GM23338 (cell line): Measurements from ENCODE around the gene RGS6. TPM values are rescaled to one million over a fixed set of nuclear protein-coding genes. Genes with fewer than 3 reads are reported as not detected.
A peak's percentile ranks its signal among the peaks of the same experiment; 100 is the strongest.

Experiments
- ATAC-seq: fragments of 200-7000 bp; cut with Tn5 transposase; 3 replicates; pipeline ENCODE4 v1.9.1; 2020
- DNase-seq: peaks from one replicate; pipeline ENCODE4 v3.0.0-alpha.2; 2015; ENCODE audit warnings: low spot score
- H2AFZ ChIP-seq: fragments of 200-600 bp; sonication (generic); 2 replicates; pipeline ENCODE4 v1.8.0; 2016; ENCODE audit warnings: antibody characterized with exemption, mild to moderate bottlenecking, moderate library complexity
- H3F3A ChIP-seq: fragments of 200-600 bp; sonication (generic); replicated peaks from 2 replicates; pipeline ENCODE4 v1.8.0; 2017; ENCODE audit warnings: antibody characterized with exemption, mixed run types, low read depth
- H3K27ac ChIP-seq: fragments of 200-600 bp; sonication (generic); 2 replicates; pipeline ENCODE4 v1.6.1; 2016; ENCODE audit warnings: low read depth
- H3K27me3 ChIP-seq: fragments of 200-600 bp; sonication (generic); 2 replicates; pipeline ENCODE4 v1.8.0; 2016; ENCODE audit warnings: mild to moderate bottlenecking, mixed run types, moderate library complexity; ENCODE audit not compliant: insufficient read depth
- H3K36me3 ChIP-seq: fragments of 200-600 bp; sonication (generic); 2 replicates; pipeline ENCODE4 v1.8.0; 2016; ENCODE audit warnings: mild to moderate bottlenecking; ENCODE audit not compliant: insufficient read depth
- H3K4me1 ChIP-seq: fragments of 200-600 bp; sonication (generic); 2 replicates; pipeline ENCODE4 v1.8.0; 2016; ENCODE audit warnings: mild to moderate bottlenecking, moderate library complexity; ENCODE audit not compliant: insufficient read depth
- H3K4me2 ChIP-seq: fragments of 200-600 bp; sonication (generic); 2 replicates; pipeline ENCODE4 v1.7.1; 2017; ENCODE audit warnings: mixed run types
- H3K4me3 ChIP-seq: fragments of 200-600 bp; sonication (generic); 2 replicates; pipeline ENCODE4 v1.6.1; 2016; ENCODE audit warnings: mixed run types
- H3K79me2 ChIP-seq: fragments of 200-600 bp; sonication (generic); replicated peaks from 2 replicates; pipeline ENCODE4 v1.8.0; 2017; ENCODE audit warnings: mild to moderate bottlenecking; ENCODE audit not compliant: insufficient read depth
- H3K9me2 ChIP-seq: fragments of 200-600 bp; sonication (generic); 2 replicates; pipeline ENCODE4 v1.8.0; 2017; ENCODE audit not compliant: insufficient read depth
- H4K20me1 ChIP-seq: fragments of 200-600 bp; sonication (generic); replicated peaks from 2 replicates; pipeline ENCODE4 v1.8.0; 2017; ENCODE audit warnings: mild to moderate bottlenecking; ENCODE audit not compliant: insufficient read depth
- H3K27ac Mint-ChIP-seq: 2 replicates; pipeline ENCODE4 v1.8.0; 2020; ENCODE audit warnings: inconsistent platforms, mild to moderate bottlenecking, moderate library complexity, mixed read lengths
- H3K27me3 Mint-ChIP-seq: 3 replicates; pipeline ENCODE4 v1.8.0; 2022; ENCODE audit warnings: low read depth, mild to moderate bottlenecking, moderate library complexity, mixed read lengths, inconsistent platforms; ENCODE audit not compliant: insufficient read depth, poor library complexity
- H3K36me3 Mint-ChIP-seq: 3 replicates; pipeline ENCODE4 v1.8.0; 2021; ENCODE audit warnings: low read depth, mild to moderate bottlenecking, inconsistent platforms, moderate library complexity, mixed read lengths
- H3K4me1 Mint-ChIP-seq: 3 replicates; pipeline ENCODE4 v1.8.0; 2020; ENCODE audit warnings: mild to moderate bottlenecking, inconsistent platforms, mixed read lengths
- H3K4me3 Mint-ChIP-seq: 3 replicates; pipeline ENCODE4 v1.8.0; 2021; ENCODE audit warnings: moderate library complexity, mild to moderate bottlenecking, inconsistent platforms, mixed read lengths
- H3K9me3 Mint-ChIP-seq: 3 replicates; pipeline ENCODE4 v1.8.0; 2020; ENCODE audit warnings: moderate library complexity, mild to moderate bottlenecking, inconsistent platforms, mixed read lengths
- CREB1 ChIP-seq: fragments of 250-450 bp; sonication (Bioruptor Pico); IDR thresholded peaks from 2 replicates; pipeline ENCODE4 v1.5.0; 2020; ENCODE audit warnings: low read depth, mild to moderate bottlenecking, moderate library complexity
- ETS1 ChIP-seq: IDR thresholded peaks from 2 replicates; pipeline ENCODE4 v1.6.1; 2016; ENCODE audit warnings: antibody characterized with exemption
- EZH2 ChIP-seq: fragments of 200-600 bp; sonication (generic); IDR thresholded peaks from one replicate; pipeline ENCODE4 v1.8.0; 2017; ENCODE audit warnings: antibody characterized with exemption, mild to moderate bottlenecking, low read depth; ENCODE audit not compliant: unreplicated experiment
- EZH2phosphoT487 ChIP-seq: fragments of 200-600 bp; sonication (generic); IDR thresholded peaks from one replicate; pipeline ENCODE4 v1.8.1; 2018; ENCODE audit warnings: antibody characterized with exemption; ENCODE audit not compliant: unreplicated experiment
- JUNB ChIP-seq: IDR thresholded peaks from one replicate; pipeline ENCODE4 v1.6.1; 2016; ENCODE audit warnings: antibody characterized with exemption; ENCODE audit not compliant: unreplicated experiment
- NANOG ChIP-seq: IDR thresholded peaks from 2 replicates; pipeline ENCODE4 v1.6.1; 2016; ENCODE audit warnings: antibody characterized with exemption, borderline replicate concordance
- POLR2AphosphoS5 ChIP-seq: IDR thresholded peaks from 2 replicates; pipeline ENCODE4 v1.6.1; 2016; ENCODE audit warnings: antibody characterized with exemption, low read depth
- REST ChIP-seq: IDR thresholded peaks from one replicate; pipeline ENCODE4 v1.6.1; 2018; ENCODE audit warnings: antibody characterized with exemption; ENCODE audit not compliant: unreplicated experiment
- STAT1 ChIP-seq: IDR thresholded peaks from one replicate; pipeline ENCODE4 v1.6.1; 2016; ENCODE audit warnings: antibody characterized with exemption; ENCODE audit not compliant: unreplicated experiment
- ZNF331 ChIP-seq: fragments of 250-450 bp; sonication (Bioruptor Pico); IDR thresholded peaks from 2 replicates; pipeline ENCODE4 v1.5.0; 2020; ENCODE audit warnings: low read depth, mild to moderate bottlenecking, moderate library complexity
- polyA plus RNA-seq: library from polyadenylated mRNA; unstranded; fragments of >200 nt; fragmentation: Nextera tagmentation; extraction: Ambion mirVana; gene quantifications from 2 replicates; pipeline ENCODE4 v1.2.1, GENCODE V29; 2016
- total RNA-seq: library from RNA; depleted of rRNA; stranded (reverse); fragments of >200 nt; shearing (Covaris generic); gene quantifications from 2 replicates; pipeline ENCODE4 v1.2.3, GENCODE V29; 2014
- TF ChIP-seq, protein P1 (sequence below), 2 experiments: fragments of 200-600 bp in 1 of 2; sonication (generic) in 1 of 2; conservative IDR thresholded peaks; 2 replicates each; pipeline versions ENCODE4 v1.5.1 to v1.6.1; 2016 to 2017; ENCODE audit warnings: antibody characterized with exemption in 2 of 2, low read depth in 2 of 2, mild to moderate bottlenecking in 2 of 2, moderate library complexity in 1 of 2

RGS6 gene
- total and polyA plus RNA-seq, 2 experiments from 2014 or later: 0.66 to 0.83 TPM

- TF ChIP-seq REST: no peak
Measured at GRCh38 chr14:71891970-71892369, 40.3 kb upstream of the RGS6 start (continued).

GRCh38 chr14:71905031-71905430 is 27.2 kb upstream of the RGS6 start:
- H3F3A ChIP-seq: no peaks in the 10 kb centered on the region
- no peak overlapping the region for H3K4me3 Mint-ChIP-seq
- no peaks in the 10 kb centered on the region for H3K27me3 ChIP-seq
- H3K4me3 ChIP-seq: no peak overlapping the region
- TF ChIP-seq NANOG: no peak
- TF ChIP-seq, protein P1, sequence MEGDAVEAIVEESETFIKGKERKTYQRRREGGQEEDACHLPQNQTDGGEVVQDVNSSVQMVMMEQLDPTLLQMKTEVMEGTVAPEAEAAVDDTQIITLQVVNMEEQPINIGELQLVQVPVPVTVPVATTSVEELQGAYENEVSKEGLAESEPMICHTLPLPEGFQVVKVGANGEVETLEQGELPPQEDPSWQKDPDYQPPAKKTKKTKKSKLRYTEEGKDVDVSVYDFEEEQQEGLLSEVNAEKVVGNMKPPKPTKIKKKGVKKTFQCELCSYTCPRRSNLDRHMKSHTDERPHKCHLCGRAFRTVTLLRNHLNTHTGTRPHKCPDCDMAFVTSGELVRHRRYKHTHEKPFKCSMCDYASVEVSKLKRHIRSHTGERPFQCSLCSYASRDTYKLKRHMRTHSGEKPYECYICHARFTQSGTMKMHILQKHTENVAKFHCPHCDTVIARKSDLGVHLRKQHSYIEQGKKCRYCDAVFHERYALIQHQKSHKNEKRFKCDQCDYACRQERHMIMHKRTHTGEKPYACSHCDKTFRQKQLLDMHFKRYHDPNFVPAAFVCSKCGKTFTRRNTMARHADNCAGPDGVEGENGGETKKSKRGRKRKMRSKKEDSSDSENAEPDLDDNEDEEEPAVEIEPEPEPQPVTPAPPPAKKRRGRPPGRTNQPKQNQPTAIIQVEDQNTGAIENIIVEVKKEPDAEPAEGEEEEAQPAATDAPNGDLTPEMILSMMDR (conservative IDR thresholded peaks at IDR 0.05; ENCODE audit: low read depth in 2 of 2): no peak
- H3K9me3 Mint-ChIP-seq: no peaks in the 10 kb centered on the region
- H3K27ac ChIP-seq: no peak overlapping the region
- 0 out of 2 replicates have a peak, but pooled peaks cover 4% of the 10 kb centered on the region for H3K4me1 ChIP-seq
- H3K27ac Mint-ChIP-seq: no peak overlapping the region
- 0 out of 2 replicates have a peak, but pooled peaks cover 4% of the 10 kb centered on the region for H3K9me2 ChIP-seq
- H3K36me3 Mint-ChIP-seq: no peaks in the 10 kb centered on the region
- ATAC-seq: no peak
- H3K4me2 ChIP-seq: no peak overlapping the region
- H3K36me3 ChIP-seq: no peaks in the 10 kb centered on the region
- H3K4me1 Mint-ChIP-seq: no peaks in the 10 kb centered on the region; the same call in 2 of the 3 replicates
- H3K79me2 ChIP-seq: no peaks in the 10 kb centered on the region
- H4K20me1 ChIP-seq: no peaks in the 10 kb centered on the region
- H3K27me3 Mint-ChIP-seq: no peaks in the 10 kb centered on the region
- H2AFZ ChIP-seq: peak overlapping the region; percentile 64; the same call in 1 of the 2 replicates
- no peak for DNase-seq

DNA sequence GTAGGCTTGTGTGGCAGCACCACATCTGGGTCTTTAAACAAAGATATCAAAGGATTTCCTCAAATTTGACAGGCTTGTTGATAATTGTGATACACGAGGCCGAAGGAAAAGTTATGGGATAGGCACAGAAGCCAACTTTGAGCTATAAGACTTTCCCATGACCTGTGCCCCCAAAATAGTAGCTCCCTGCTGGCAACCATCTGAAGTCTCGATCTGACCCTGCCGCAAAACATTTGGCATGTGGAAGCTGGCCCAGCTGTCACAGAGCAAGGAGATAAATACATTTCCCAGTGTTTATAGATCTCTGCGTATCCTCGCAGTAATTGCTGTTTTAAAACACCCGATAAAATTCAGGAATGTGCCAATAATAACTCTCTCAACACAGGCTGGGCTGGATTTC is 26.4 kb upstream of the RGS6 start:
- H2AFZ ChIP-seq: no peak overlapping the region
- H3K27me3 ChIP-seq: no peaks in the 10 kb centered on the region
- Mint-ChIP-seq H3K27ac (no peak overlapping the region), H3K36me3 (no peaks in the 10 kb centered on the region), H3K27me3 (no peaks in the 10 kb centered on the region), H3K4me1 (peaks cover 5% of the 10 kb centered on the region), H3K9me3 (no peaks in the 10 kb centered on the region), H3K4me3 (no peak overlapping the region)
- H3K36me3 ChIP-seq: no peaks in the 10 kb centered on the region
- no peaks in the 10 kb centered on the region for H3F3A ChIP-seq
- peaks cover 7% of the 10 kb centered on the region; the same call in 1 of the 2 replicates for H3K4me1 ChIP-seq
- 0 out of 2 replicates have a peak, but pooled peaks cover 4% of the 10 kb centered on the region for H3K9me2 ChIP-seq
- no peak overlapping the region for H3K4me3 ChIP-seq
- H4K20me1 ChIP-seq: no peaks in the 10 kb centered on the region
- H3K27ac ChIP-seq: no peak overlapping the region
- no peak for DNase-seq
- H3K4me2 ChIP-seq: no peak overlapping the region
- ATAC-seq: no peak
- no peaks in the 10 kb centered on the region for H3K79me2 ChIP-seq
- TF ChIP-seq JUNB: no peak
- TF ChIP-seq ETS1: no peak
- TF ChIP-seq EZH2: no peak
- no peak for TF ChIP-seq EZH2phosphoT487
- no peak for TF ChIP-seq STAT1
- TF ChIP-seq POLR2AphosphoS5: no peak
- TF ChIP-seq CREB1: no peak
- TF ChIP-seq ZNF331 (CRISPR knock-in tag): no peak
- TF ChIP-seq NANOG: no peak
- no peak for TF ChIP-seq REST
